ENCODE data around the gene NFIB. TPM values are rescaled to one million over a fixed set of nuclear protein-coding genes. Genes with fewer than 3 reads are reported as not detected.

NFIB gene
- total RNA-seq, 1 experiment from 2014 or later = 12.5 TPM

DNA sequence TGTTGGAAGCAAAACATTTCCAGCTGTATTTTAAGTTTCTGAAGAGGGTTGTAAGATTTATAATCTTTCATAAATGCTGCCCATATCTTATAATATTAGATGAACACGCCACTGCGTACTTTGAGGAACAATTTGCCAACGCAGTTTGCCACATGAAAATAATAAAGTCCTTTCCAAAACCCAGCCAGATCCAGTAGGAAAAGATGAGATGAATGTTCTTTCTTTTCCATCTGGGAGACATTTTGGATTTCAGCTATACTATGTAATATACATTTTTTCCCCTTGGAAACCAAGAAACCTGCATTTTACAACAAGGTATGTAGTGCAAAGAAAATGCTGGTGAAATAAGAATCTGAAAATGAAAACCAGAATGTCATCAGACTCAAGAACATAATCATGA is 125.4 kb downstream of the NFIB start (continued):
- TF ChIP-seq, protein P1, sequence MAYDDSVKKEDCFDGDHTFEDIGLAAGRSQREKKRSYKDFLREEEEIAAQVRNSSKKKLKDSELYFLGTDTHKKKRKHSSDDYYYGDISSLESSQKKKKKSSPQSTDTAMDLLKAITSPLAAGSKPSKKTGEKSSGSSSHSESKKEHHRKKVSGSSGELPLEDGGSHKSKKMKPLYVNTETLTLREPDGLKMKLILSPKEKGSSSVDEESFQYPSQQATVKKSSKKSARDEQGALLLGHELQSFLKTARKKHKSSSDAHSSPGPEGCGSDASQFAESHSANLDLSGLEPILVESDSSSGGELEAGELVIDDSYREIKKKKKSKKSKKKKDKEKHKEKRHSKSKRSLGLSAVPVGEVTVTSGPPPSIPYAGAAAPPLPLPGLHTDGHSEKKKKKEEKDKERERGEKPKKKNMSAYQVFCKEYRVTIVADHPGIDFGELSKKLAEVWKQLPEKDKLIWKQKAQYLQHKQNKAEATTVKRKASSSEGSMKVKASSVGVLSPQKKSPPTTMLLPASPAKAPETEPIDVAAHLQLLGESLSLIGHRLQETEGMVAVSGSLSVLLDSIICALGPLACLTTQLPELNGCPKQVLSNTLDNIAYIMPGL (CRISPR knock-in tag; IDR thresholded peaks at IDR 0.05) = no peak
- TF ChIP-seq KAT7 (CRISPR knock-in tag; IDR thresholded peaks at IDR 0.05; ENCODE audit: borderline replicate concordance) (no peak), ZBTB21 (CRISPR knock-in tag; IDR thresholded peaks at IDR 0.05; ENCODE audit: borderline replicate concordance) (no peak), JUN (CRISPR knock-in tag; IDR thresholded peaks at IDR 0.05) (no peak), CREM (CRISPR knock-in tag; IDR thresholded peaks at IDR 0.05) (no peak), ZNF317 (CRISPR knock-in tag; IDR thresholded peaks at IDR 0.05; ENCODE audit: borderline replicate concordance, low read depth) (no peak), CBFB (CRISPR knock-in tag; IDR thresholded peaks at IDR 0.05; ENCODE audit: low read depth) (no peak), SMAD3 (CRISPR knock-in tag; IDR thresholded peaks at IDR 0.05; ENCODE audit: borderline replicate concordance) (no peak)
- TF ChIP-seq, protein P2, sequence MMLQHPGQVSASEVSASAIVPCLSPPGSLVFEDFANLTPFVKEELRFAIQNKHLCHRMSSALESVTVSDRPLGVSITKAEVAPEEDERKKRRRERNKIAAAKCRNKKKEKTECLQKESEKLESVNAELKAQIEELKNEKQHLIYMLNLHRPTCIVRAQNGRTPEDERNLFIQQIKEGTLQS (CRISPR knock-in tag; conservative IDR thresholded peaks at IDR 0.05) = no peak
- TF ChIP-seq, protein P3, sequence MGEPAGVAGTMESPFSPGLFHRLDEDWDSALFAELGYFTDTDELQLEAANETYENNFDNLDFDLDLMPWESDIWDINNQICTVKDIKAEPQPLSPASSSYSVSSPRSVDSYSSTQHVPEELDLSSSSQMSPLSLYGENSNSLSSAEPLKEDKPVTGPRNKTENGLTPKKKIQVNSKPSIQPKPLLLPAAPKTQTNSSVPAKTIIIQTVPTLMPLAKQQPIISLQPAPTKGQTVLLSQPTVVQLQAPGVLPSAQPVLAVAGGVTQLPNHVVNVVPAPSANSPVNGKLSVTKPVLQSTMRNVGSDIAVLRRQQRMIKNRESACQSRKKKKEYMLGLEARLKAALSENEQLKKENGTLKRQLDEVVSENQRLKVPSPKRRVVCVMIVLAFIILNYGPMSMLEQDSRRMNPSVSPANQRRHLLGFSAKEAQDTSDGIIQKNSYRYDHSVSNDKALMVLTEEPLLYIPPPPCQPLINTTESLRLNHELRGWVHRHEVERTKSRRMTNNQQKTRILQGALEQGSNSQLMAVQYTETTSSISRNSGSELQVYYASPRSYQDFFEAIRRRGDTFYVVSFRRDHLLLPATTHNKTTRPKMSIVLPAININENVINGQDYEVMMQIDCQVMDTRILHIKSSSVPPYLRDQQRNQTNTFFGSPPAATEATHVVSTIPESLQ (CRISPR knock-in tag; IDR thresholded peaks at IDR 0.05) = no peak
- TF ChIP-seq, protein P4, sequence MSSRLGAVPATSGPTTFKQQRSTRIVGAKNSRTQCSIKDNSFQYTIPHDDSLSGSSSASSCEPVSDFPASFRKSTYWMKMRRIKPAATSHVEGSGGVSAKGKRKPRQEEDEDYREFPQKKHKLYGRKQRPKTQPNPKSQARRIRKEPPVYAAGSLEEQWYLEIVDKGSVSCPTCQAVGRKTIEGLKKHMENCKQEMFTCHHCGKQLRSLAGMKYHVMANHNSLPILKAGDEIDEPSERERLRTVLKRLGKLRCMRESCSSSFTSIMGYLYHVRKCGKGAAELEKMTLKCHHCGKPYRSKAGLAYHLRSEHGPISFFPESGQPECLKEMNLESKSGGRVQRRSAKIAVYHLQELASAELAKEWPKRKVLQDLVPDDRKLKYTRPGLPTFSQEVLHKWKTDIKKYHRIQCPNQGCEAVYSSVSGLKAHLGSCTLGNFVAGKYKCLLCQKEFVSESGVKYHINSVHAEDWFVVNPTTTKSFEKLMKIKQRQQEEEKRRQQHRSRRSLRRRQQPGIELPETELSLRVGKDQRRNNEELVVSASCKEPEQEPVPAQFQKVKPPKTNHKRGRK (CRISPR knock-in tag; IDR thresholded peaks at IDR 0.05; ENCODE audit: borderline replicate concordance) = no peak
- TF ChIP-seq, protein P5, sequence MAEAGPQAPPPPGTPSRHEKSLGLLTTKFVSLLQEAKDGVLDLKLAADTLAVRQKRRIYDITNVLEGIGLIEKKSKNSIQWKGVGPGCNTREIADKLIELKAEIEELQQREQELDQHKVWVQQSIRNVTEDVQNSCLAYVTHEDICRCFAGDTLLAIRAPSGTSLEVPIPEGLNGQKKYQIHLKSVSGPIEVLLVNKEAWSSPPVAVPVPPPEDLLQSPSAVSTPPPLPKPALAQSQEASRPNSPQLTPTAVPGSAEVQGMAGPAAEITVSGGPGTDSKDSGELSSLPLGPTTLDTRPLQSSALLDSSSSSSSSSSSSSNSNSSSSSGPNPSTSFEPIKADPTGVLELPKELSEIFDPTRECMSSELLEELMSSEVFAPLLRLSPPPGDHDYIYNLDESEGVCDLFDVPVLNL (CRISPR knock-in tag; IDR thresholded peaks at IDR 0.05; ENCODE audit: borderline replicate concordance, low read depth) = no peak

DNA sequence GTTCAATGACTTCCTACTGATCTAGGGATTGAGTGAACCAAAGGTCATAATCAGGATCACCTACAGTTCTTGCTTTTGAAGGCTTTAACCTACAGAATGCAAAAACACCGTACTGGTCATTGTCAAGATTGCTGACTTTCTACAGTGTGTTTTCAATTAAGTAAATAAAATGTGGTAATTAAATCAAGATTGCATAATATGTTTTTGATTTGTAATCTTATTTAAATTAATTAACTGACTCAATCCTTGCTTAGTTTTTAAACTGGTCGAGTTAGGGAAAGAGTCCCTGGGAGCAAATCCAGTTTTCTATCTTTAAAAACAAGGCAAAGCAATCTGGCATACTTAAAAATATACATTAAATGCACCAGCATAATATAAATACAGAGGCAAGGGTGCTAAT is 125.9 kb downstream of the NFIB start:
- DNase-seq (ENCODE audit: low spot score) (no peak), ATAC-seq (no peak)
- CTCF ChIA-PET = no interaction called here
- no peak overlapping the region for H3K4me3 Mint-ChIP-seq
- POLR2A ChIA-PET = no interaction called here
- H3K27me3 Mint-ChIP-seq (ENCODE audit: low read depth) = no peaks in the 10 kb centered on the region
- peaks cover 4% of the 10 kb centered on the region; the same call in 1 of the 2 replicates for H3K9me3 Mint-ChIP-seq
- peaks cover 12% of the 10 kb centered on the region for H3K4me1 Mint-ChIP-seq
- no peak overlapping the region for H3K27ac Mint-ChIP-seq
- H3K36me3 Mint-ChIP-seq = no peaks in the 10 kb centered on the region; the same call in 1 of the 2 replicates
- no peak for TF ChIP-seq EMX1 (CRISPR knock-in tag; IDR thresholded peaks at IDR 0.05)
- no peak for TF ChIP-seq NFE2L1 (CRISPR knock-in tag; IDR thresholded peaks at IDR 0.05)
- no peak for TF ChIP-seq FOXJ3 (CRISPR knock-in tag; IDR thresholded peaks at IDR 0.05; ENCODE audit: borderline replicate concordance)
- no peak for TF ChIP-seq TEAD4 (CRISPR knock-in tag; IDR thresholded peaks at IDR 0.05)
- TF ChIP-seq, protein P6, sequence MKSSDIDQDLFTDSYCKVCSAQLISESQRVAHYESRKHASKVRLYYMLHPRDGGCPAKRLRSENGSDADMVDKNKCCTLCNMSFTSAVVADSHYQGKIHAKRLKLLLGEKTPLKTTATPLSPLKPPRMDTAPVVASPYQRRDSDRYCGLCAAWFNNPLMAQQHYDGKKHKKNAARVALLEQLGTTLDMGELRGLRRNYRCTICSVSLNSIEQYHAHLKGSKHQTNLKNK (CRISPR knock-in tag; IDR thresholded peaks at IDR 0.05) = no peak
- no peak for TF ChIP-seq RORB (CRISPR knock-in tag; IDR thresholded peaks at IDR 0.05)
- no peak for TF ChIP-seq GTF2I (CRISPR knock-in tag; conservative IDR thresholded peaks at IDR 0.05)
- TF ChIP-seq, protein P7, sequence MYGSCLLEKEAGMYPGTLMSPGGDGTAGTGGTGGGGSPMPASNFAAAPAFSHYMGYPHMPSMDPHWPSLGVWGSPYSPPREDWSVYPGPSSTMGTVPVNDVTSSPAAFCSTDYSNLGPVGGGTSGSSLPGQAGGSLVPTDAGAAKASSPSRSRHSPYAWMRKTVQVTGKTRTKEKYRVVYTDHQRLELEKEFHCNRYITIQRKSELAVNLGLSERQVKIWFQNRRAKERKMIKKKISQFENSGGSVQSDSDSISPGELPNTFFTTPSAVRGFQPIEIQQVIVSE (CRISPR knock-in tag; IDR thresholded peaks at IDR 0.05; ENCODE audit: borderline replicate concordance) = no peak
- TF ChIP-seq, protein P8, sequence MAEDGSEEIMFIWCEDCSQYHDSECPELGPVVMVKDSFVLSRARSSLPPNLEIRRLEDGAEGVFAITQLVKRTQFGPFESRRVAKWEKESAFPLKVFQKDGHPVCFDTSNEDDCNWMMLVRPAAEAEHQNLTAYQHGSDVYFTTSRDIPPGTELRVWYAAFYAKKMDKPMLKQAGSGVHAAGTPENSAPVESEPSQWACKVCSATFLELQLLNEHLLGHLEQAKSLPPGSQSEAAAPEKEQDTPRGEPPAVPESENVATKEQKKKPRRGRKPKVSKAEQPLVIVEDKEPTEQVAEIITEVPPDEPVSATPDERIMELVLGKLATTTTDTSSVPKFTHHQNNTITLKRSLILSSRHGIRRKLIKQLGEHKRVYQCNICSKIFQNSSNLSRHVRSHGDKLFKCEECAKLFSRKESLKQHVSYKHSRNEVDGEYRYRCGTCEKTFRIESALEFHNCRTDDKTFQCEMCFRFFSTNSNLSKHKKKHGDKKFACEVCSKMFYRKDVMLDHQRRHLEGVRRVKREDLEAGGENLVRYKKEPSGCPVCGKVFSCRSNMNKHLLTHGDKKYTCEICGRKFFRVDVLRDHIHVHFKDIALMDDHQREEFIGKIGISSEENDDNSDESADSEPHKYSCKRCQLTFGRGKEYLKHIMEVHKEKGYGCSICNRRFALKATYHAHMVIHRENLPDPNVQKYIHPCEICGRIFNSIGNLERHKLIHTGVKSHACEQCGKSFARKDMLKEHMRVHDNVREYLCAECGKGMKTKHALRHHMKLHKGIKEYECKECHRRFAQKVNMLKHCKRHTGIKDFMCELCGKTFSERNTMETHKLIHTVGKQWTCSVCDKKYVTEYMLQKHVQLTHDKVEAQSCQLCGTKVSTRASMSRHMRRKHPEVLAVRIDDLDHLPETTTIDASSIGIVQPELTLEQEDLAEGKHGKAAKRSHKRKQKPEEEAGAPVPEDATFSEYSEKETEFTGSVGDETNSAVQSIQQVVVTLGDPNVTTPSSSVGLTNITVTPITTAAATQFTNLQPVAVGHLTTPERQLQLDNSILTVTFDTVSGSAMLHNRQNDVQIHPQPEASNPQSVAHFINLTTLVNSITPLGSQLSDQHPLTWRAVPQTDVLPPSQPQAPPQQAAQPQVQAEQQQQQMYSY (CRISPR knock-in tag; IDR thresholded peaks at IDR 0.05) = no peak
- no peak for TF ChIP-seq ETV6 (CRISPR knock-in tag; IDR thresholded peaks at IDR 0.05)
- TF ChIP-seq, protein P9, sequence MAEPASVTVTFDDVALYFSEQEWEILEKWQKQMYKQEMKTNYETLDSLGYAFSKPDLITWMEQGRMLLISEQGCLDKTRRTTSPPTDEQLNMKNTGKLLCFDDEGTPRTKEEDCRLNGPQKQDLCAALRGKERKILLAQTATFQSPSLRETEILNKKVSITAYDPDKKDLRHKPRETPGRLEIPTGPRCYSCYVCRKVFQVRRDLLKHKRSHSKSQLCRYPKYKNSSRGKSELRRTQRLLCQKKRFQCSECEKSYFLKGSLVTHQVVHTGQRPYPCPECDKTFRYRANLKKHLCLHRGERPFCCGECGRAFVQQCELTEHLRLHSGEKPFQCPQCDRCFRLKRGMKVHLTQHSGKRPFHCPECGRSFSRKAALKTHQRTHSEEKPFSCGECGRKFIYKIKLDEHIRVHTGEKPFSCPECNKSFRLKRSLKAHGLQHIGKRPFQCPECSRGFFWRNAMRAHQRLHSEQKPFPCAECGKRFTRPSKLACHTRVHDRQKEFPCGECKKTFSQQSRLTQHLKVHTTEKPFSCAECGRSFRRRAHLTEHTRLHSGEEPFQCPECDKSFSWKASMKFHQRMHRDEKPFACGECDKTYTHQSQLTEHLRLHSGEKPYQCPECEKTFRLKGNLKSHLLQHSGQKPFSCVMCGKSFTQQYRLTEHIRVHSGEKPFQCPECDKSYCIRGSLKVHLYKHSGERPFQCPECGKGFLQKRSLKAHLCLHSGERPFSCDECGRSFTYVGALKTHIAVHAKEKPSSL (CRISPR knock-in tag; conservative IDR thresholded peaks at IDR 0.05) = no peak
